BE2C (cell line): ENCODE data around the gene TRERF1.

Experiments
- DNase-seq: peaks from one replicate; pipeline ENCODE4 v3.0.0-alpha.2; 2020
- H3K27me3 ChIP-seq: fragments of 250-450 bp; sonication (Bioruptor Pico); 2 replicates; pipeline ENCODE4 v1.5.1; 2020; ENCODE audit warnings: mild to moderate bottlenecking
- H3K36me3 ChIP-seq: fragments of 250-450 bp; sonication (Bioruptor Pico); 2 replicates; pipeline ENCODE4 v1.5.1; 2020; ENCODE audit warnings: mild to moderate bottlenecking
- H3K4me1 ChIP-seq: fragments of 250-450 bp; sonication (Bioruptor Pico); 2 replicates; pipeline ENCODE4 v1.5.1; 2020
- H3K4me3 ChIP-seq: 2 replicates; pipeline ENCODE4 v1.5.1; 2011; ENCODE audit warnings: low read depth, low read length
- H3K9me3 ChIP-seq: fragments of 250-450 bp; sonication (Bioruptor Pico); 2 replicates; pipeline ENCODE4 v1.5.1; 2020
- CTCF ChIP-seq: IDR thresholded peaks from 2 replicates; pipeline ENCODE4 v1.5.1; 2012; ENCODE audit warnings: mild to moderate bottlenecking, low read depth, low read length

Gene TRERF1

DNA sequence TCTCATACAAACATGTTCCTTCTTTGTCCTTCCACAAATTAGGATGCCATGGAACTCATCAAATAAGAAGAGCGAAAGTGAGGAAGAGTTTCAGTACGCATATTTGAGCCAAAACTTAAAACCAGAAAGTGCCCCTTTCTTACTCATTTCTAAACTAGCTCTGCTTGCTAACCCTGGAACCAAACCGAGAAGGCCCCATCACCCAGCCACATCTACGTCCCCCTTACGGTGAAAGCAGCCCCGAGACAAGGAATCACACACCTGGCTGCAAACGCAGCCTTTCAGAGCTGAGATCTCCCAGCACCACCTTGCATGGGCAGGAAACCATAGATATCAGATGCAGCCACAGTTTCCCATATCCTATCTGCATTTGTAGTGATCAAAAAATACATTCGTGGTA lies 28.5 kb downstream of the TRERF1 start:
- Histone ChIP-seq H3K4me3 (no peak overlapping the region), H3K4me1 (peaks cover under 1% of the 10 kb centered on the region; the same call in 1 of the 2 replicates), H3K9me3 (no peaks in the 10 kb centered on the region), H3K27me3 (no peaks in the 10 kb centered on the region), H3K36me3 (no peaks in the 10 kb centered on the region)
- TF ChIP-seq CTCF: no peak
- no peak for DNase-seq

GRCh38 chr6:42420741-42421140 lies 31.0 kb downstream of the TRERF1 start:
- H3K9me3 ChIP-seq: no peaks in the 10 kb centered on the region
- no peak for DNase-seq
- peaks cover 6% of the 10 kb centered on the region for H3K4me1 ChIP-seq
- no peak overlapping the region for H3K4me3 ChIP-seq
- no peaks in the 10 kb centered on the region for H3K27me3 ChIP-seq
- no peaks in the 10 kb centered on the region for H3K36me3 ChIP-seq
- no peak for TF ChIP-seq CTCF

- no peaks in the 10 kb centered on the region for H3K27me3 ChIP-seq
- no peak overlapping the region for H3K4me3 ChIP-seq
- no peaks in the 10 kb centered on the region for H3K9me3 ChIP-seq
- no peaks in the 10 kb centered on the region for H3K36me3 ChIP-seq
- no peak for DNase-seq
- TF ChIP-seq CTCF: no peak
- H3K4me1 ChIP-seq: peaks cover 13% of the 10 kb centered on the region
These were observed 32.0 kb downstream of the TRERF1 start for GRCh38 chr6:42419490-42420280.

DNA sequence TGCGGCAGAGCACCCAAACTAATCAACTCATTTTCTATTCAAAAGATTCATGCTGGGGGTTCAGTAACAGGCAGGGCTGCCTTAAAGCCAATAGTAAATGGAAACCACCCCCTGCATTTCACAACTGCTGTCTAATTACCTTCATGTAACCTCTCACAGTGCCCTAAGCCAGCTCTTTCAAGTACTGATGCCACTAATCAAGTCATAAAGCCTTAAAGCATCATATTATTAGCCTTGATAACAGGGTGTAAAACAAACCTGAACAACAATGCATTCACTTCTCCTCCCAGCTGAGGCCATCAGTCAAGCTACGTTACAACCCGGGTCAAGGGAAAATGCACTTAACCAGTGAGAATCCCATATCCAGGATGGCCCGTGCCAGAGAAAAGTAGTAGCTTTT lies 33.0 kb downstream of the TRERF1 start:
- Histone ChIP-seq H3K27me3 (no peaks in the 10 kb centered on the region), H3K36me3 (no peaks in the 10 kb centered on the region), H3K4me3 (no peak overlapping the region), H3K4me1 (peaks cover 14% of the 10 kb centered on the region), H3K9me3 (no peaks in the 10 kb centered on the region)
- no peak for DNase-seq
- no peak for TF ChIP-seq CTCF

DNA sequence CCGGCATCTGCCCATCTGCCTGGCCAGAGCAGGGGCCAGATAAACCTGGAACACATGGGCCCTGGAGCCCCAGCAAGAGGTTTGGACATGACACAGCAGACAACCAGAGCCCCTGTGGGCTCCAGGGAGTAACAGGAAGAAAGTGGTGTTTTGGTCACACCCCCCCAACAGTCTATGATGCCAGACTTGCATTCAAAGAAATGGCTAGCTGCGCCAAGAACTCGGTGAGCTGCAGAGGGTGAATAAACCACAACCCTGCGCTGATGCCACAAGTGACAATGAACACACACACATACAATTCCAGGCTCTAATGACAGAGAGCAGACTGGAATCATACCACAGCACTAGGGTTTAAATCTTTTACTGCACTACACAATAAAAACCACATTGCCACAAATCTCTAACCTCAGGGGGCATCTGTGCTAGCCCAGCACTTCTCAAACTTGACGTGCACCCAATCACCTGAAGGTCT lies 34.0 kb downstream of the TRERF1 start:
- DNase-seq: no peak
- Histone ChIP-seq H3K36me3 (no peaks in the 10 kb centered on the region), H3K4me1 (peaks cover 14% of the 10 kb centered on the region), H3K9me3 (no peaks in the 10 kb centered on the region), H3K27me3 (no peaks in the 10 kb centered on the region), H3K4me3 (no peak overlapping the region)
- TF ChIP-seq CTCF: no peak

- Histone ChIP-seq H3K9me3 (no peaks in the 10 kb centered on the region), H3K4me1 (peaks cover 21% of the 10 kb centered on the region; the same call in 1 of the 2 replicates), H3K4me3 (no peak overlapping the region), H3K27me3 (no peaks in the 10 kb centered on the region), H3K36me3 (no peaks in the 10 kb centered on the region)
- no peak for DNase-seq
- no peak for TF ChIP-seq CTCF
These were observed 40.3 kb downstream of the TRERF1 start for GRCh38 chr6:42411406-42411805.
